Nephron progenitor cell (in vitro differentiated cells): ENCODE data around the gene SRCIN1.

ENCODE experiments used
- DNase-seq: peaks from one replicate; pipeline ENCODE4 v3.0.0; 2021
- H3K27ac Mint-ChIP-seq: 2 replicates; pipeline ENCODE4 v1.8.0; 2021; ENCODE audit warnings: mild to moderate bottlenecking, moderate library complexity, mixed read lengths
- H3K27me3 Mint-ChIP-seq: 2 replicates; pipeline ENCODE4 v1.8.0; 2021; ENCODE audit warnings: mild to moderate bottlenecking, low read depth, mixed read lengths; ENCODE audit not compliant: poor library complexity
- H3K36me3 Mint-ChIP-seq: 2 replicates; pipeline ENCODE4 v1.8.0; 2021; ENCODE audit warnings: low read depth, mixed read lengths
- H3K4me1 Mint-ChIP-seq: 2 replicates; pipeline ENCODE4 v1.8.0; 2021; ENCODE audit warnings: mixed read lengths
- H3K4me3 Mint-ChIP-seq: 2 replicates; pipeline ENCODE4 v1.8.0; 2021; ENCODE audit warnings: mild to moderate bottlenecking, moderate library complexity, mixed read lengths
- H3K9me3 Mint-ChIP-seq: 2 replicates; pipeline ENCODE4 v1.8.0; 2021; ENCODE audit warnings: mild to moderate bottlenecking, moderate library complexity, mixed read lengths
- CTCF ChIP-seq: fragments of 200-600 bp; sonication (generic); IDR thresholded peaks from 2 replicates; pipeline ENCODE4 v1.5.0; 2021; ENCODE audit warnings: antibody characterized with exemption

Gene SRCIN1

DNA sequence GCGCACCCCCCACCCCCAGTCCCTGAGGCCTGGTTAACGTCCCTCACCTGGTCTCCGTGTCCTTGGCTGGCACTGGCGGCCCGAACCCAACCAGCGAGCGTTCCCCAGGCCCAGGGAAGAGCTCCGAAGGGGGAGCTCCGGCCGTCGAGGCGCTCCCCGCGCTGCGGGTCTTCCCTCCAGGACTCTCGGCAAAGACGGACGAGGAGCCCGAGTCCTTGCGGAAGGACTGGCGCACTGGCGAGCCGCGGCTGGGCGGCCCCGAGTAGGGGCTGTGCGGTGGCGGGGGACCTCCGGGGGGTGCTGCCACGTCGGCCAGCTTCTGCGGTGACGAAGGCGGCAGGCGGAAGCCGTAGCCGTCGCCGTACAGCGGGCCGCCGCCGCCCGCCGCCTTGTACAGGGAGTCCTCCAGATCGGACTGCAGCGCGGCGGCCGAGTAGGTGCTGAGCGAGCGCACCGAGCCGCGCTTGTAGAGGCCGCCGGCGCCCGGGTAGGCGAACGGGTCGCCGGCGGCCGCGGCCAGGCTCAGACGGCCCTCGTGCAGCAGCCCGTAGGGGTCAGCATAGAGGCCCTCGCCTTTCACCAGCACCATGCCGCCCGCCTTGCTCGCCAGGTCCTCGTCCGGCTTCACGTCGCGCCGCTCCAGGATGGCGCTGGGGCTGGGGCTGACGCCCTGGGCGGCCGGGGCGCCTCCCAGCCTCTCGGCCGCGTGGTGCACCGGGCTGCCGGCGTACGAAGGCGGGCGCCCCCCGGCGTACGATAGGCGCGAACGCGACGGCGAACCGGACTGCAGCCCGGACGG lies 44.1 kb downstream of the SRCIN1 start:
- Mint-ChIP-seq H3K9me3 (peaks cover 4% of the 10 kb centered on the region), H3K36me3 (no peaks in the 10 kb centered on the region), H3K27me3 (peaks cover 97% of the 10 kb centered on the region), H3K4me1 (peaks cover 53% of the 10 kb centered on the region), H3K27ac (no peak overlapping the region), H3K4me3 (no peak overlapping the region)
- peak; percentile 70 for DNase-seq
- TF ChIP-seq CTCF: peak; percentile 17

- DNase-seq: peak; percentile 50
- peak overlapping the region; percentile 40 for H3K4me3 Mint-ChIP-seq
- peaks cover 46% of the 10 kb centered on the region for H3K4me1 Mint-ChIP-seq
- TF ChIP-seq CTCF: no peak
- H3K36me3 Mint-ChIP-seq: no peaks in the 10 kb centered on the region
- H3K27ac Mint-ChIP-seq: no peak overlapping the region
- peaks cover 4% of the 10 kb centered on the region for H3K9me3 Mint-ChIP-seq
- peaks cover 89% of the 10 kb centered on the region for H3K27me3 Mint-ChIP-seq
Measured at GRCh38 chr17:38560503-38561318, 45.0 kb downstream of the SRCIN1 start.

DNA sequence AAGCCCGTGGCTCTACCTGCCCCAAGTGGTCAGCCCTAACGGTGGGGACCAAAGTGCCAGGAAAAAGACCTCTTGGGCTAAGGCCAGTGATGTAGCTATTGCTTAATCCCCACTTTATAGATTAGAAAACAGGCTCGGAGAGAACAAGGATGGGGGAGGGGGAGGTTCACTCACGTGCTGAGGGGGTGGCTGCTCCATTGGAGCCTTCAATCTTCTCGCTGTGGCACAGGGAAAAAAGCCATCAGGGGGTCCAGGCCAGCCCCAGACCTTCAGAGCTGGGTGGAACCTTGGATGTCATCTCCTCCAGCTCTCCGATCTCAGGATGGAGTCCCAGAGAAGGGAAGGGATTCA lies 45.9 kb downstream of the SRCIN1 start:
- peaks cover 4% of the 10 kb centered on the region for H3K9me3 Mint-ChIP-seq
- H3K36me3 Mint-ChIP-seq: no peaks in the 10 kb centered on the region
- no peak overlapping the region for H3K27ac Mint-ChIP-seq
- DNase-seq: no peak
- peaks cover 37% of the 10 kb centered on the region for H3K4me1 Mint-ChIP-seq
- no peak overlapping the region for H3K4me3 Mint-ChIP-seq
- TF ChIP-seq CTCF: no peak
- peaks cover 89% of the 10 kb centered on the region for H3K27me3 Mint-ChIP-seq

DNA sequence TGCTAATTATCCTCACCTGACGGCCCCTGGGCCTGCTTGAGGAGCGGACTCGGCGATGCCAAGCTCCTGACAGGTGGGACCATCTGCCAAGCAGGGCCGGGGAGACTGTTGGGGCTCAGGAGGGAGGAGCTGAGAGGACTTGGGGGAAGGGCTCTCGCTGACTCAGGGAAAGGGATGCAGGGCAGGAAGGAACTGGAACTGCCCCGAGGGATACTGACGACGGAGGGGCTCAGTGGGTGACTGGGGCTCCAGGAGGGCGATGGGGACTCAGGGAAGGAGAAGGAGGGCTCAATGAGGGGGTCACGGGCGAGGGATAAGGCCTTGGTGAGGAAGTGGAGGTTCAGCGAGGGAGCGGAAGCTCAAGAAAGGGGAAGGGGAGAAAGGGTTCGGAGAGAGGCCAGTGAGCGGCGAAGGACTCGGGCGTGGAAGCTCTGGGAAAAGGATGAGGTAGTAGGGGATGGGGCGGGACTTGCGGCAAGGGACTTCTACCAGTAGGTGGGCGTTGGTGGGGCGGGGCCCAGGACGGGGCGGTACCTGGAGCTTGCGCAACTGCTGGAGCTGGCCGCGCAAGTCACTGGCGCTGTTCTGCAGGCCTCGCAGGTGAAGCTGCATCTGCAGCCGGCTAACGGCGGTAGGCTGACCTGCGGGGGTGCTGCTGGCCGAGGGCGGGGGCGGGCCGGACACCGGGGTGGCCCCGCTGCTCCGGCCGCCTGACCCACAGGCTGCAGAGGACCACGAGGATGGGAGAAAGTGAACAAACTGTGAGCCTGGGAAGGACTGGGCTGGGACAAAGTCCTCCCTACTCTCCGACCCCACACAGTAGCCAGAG lies 46.5 kb downstream of the SRCIN1 start:
- H3K27me3 Mint-ChIP-seq: peaks cover 89% of the 10 kb centered on the region
- H3K4me1 Mint-ChIP-seq: peaks cover 31% of the 10 kb centered on the region
- no peak overlapping the region for H3K27ac Mint-ChIP-seq
- H3K4me3 Mint-ChIP-seq: peak overlapping the region; percentile 84
- peaks cover 4% of the 10 kb centered on the region for H3K9me3 Mint-ChIP-seq
- H3K36me3 Mint-ChIP-seq: no peaks in the 10 kb centered on the region
- TF ChIP-seq CTCF: no peak
- DNase-seq: peak; percentile 93

- Mint-ChIP-seq H3K4me3 (peak overlapping the region; percentile 84), H3K27ac (no peak overlapping the region), H3K9me3 (peaks cover 4% of the 10 kb centered on the region), H3K36me3 (no peaks in the 10 kb centered on the region), H3K4me1 (peaks cover 26% of the 10 kb centered on the region), H3K27me3 (peaks cover 85% of the 10 kb centered on the region)
- DNase-seq: no peak
- TF ChIP-seq CTCF: no peak
Measured at GRCh38 chr17:38558728-38559050, 47.1 kb downstream of the SRCIN1 start.
